K562 (cell line): ENCODE data around the gene TMEM63A.

Experiments
- FOXJ3 ChIP-seq: sonication (generic); formaldehyde crosslinking; IDR thresholded peaks from 2 replicates; pipeline ENCODE4 v1.4.0; 2020; ENCODE audit warnings: mild to moderate bottlenecking, missing genetic modification reagents
- KDM1A ChIP-seq, 2 experiments: fragments of 450-650 bp; IDR thresholded peaks; 2 replicates each; pipeline ENCODE4 v1.6.1; 2016; ENCODE audit warnings: mild to moderate bottlenecking in 2 of 2
- KLF6 ChIP-seq: fragments of 250-450 bp; sonication (Bioruptor Pico); IDR thresholded peaks from 2 replicates; pipeline ENCODE4 v1.4.0; 2020; ENCODE audit warnings: mild to moderate bottlenecking, moderate library complexity, borderline replicate concordance
- NFRKB ChIP-seq: fragments of 450-650 bp; IDR thresholded peaks from 2 replicates; pipeline ENCODE4 v1.6.1; 2016; ENCODE audit warnings: low read depth
- PML ChIP-seq: IDR thresholded peaks from 2 replicates; pipeline ENCODE4 v1.6.1; 2012; ENCODE audit warnings: low read length, inconsistent platforms
- RBM15 ChIP-seq: fragments of 200-400 bp; formaldehyde crosslinking; IDR thresholded peaks from 2 replicates; pipeline ENCODE4 v1.6.1; 2018; ENCODE audit warnings: mild to moderate bottlenecking, low read length, moderate library complexity; ENCODE audit not compliant: insufficient read depth
- RBM17 ChIP-seq: fragments of 200-400 bp; formaldehyde crosslinking; IDR thresholded peaks from 2 replicates; pipeline ENCODE4 v1.6.1; 2017; ENCODE audit warnings: low read depth, mild to moderate bottlenecking, low read length, borderline replicate concordance
- STAT5A ChIP-seq: IDR thresholded peaks from 2 replicates; pipeline ENCODE4 v1.6.1; 2012; ENCODE audit warnings: low read length, inconsistent platforms, borderline replicate concordance
- ZNF146 ChIP-seq: IDR thresholded peaks from one replicate; pipeline ENCODE4 v1.6.1; 2018; ENCODE audit warnings: missing compliant biosample characterization; ENCODE audit not compliant: unreplicated experiment
- ZNF175 ChIP-seq: fragments of 200-800 bp; sonication (Bioruptor generic); IDR thresholded peaks from 2 replicates; pipeline ENCODE4 v1.6.1; 2016; ENCODE audit warnings: low read depth, mild to moderate bottlenecking, missing genetic modification characterization, missing compliant biosample characterization
- ZNF699 ChIP-seq: fragments of 250-450 bp; sonication (Bioruptor Pico); IDR thresholded peaks from 2 replicates; pipeline ENCODE4 v1.8.0; 2021; ENCODE audit warnings: mild to moderate bottlenecking, moderate library complexity; ENCODE audit not compliant: insufficient replicate concordance
- TF ChIP-seq, protein P1 (sequence below), 2 experiments: fragments of 450-650 bp; IDR thresholded peaks; 2 replicates each; pipeline ENCODE4 v1.6.1; 2018; ENCODE audit warnings: mild to moderate bottlenecking in 2 of 2, low read depth in 1 of 2; ENCODE audit not compliant: partially characterized antibody in 2 of 2
- TF ChIP-seq, protein P2 (sequence below), 3 experiments: IDR thresholded peaks in 2 of 3; conservative IDR thresholded peaks in 1 of 3; 2 replicates each; pipeline ENCODE4 v1.5.1; 2011 to 2012; ENCODE audit warnings: low read length in 3 of 3, mild to moderate bottlenecking in 3 of 3, control low read depth in 2 of 3, improper control_type of control experiment in 1 of 3, inconsistent platforms in 1 of 3, low read depth in 1 of 3, mixed read lengths in 1 of 3, moderate library complexity in 1 of 3; ENCODE audit not compliant: insufficient read depth in 2 of 3

- TF ChIP-seq PML (no peak), KLF6 (CRISPR knock-in tag) (no peak), ZNF146 (CRISPR knock-in tag) (no peak), STAT5A (no peak), FOXJ3 (no peak), KDM1A (IDR thresholded peaks at IDR 0.05) (no peak), RBM17 (no peak), ZNF699 (CRISPR knock-in tag) (no peak), ZNF175 (CRISPR knock-in tag) (no peak), RBM15 (no peak), NFRKB (no peak)
- TF ChIP-seq, protein P1, sequence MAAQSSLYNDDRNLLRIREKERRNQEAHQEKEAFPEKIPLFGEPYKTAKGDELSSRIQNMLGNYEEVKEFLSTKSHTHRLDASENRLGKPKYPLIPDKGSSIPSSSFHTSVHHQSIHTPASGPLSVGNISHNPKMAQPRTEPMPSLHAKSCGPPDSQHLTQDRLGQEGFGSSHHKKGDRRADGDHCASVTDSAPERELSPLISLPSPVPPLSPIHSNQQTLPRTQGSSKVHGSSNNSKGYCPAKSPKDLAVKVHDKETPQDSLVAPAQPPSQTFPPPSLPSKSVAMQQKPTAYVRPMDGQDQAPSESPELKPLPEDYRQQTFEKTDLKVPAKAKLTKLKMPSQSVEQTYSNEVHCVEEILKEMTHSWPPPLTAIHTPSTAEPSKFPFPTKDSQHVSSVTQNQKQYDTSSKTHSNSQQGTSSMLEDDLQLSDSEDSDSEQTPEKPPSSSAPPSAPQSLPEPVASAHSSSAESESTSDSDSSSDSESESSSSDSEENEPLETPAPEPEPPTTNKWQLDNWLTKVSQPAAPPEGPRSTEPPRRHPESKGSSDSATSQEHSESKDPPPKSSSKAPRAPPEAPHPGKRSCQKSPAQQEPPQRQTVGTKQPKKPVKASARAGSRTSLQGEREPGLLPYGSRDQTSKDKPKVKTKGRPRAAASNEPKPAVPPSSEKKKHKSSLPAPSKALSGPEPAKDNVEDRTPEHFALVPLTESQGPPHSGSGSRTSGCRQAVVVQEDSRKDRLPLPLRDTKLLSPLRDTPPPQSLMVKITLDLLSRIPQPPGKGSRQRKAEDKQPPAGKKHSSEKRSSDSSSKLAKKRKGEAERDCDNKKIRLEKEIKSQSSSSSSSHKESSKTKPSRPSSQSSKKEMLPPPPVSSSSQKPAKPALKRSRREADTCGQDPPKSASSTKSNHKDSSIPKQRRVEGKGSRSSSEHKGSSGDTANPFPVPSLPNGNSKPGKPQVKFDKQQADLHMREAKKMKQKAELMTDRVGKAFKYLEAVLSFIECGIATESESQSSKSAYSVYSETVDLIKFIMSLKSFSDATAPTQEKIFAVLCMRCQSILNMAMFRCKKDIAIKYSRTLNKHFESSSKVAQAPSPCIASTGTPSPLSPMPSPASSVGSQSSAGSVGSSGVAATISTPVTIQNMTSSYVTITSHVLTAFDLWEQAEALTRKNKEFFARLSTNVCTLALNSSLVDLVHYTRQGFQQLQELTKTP (IDR thresholded peaks at IDR 0.05; ENCODE audit: low read depth in 1 of 2, partially characterized antibody in 2 of 2) = no peak
- TF ChIP-seq, protein P2, sequence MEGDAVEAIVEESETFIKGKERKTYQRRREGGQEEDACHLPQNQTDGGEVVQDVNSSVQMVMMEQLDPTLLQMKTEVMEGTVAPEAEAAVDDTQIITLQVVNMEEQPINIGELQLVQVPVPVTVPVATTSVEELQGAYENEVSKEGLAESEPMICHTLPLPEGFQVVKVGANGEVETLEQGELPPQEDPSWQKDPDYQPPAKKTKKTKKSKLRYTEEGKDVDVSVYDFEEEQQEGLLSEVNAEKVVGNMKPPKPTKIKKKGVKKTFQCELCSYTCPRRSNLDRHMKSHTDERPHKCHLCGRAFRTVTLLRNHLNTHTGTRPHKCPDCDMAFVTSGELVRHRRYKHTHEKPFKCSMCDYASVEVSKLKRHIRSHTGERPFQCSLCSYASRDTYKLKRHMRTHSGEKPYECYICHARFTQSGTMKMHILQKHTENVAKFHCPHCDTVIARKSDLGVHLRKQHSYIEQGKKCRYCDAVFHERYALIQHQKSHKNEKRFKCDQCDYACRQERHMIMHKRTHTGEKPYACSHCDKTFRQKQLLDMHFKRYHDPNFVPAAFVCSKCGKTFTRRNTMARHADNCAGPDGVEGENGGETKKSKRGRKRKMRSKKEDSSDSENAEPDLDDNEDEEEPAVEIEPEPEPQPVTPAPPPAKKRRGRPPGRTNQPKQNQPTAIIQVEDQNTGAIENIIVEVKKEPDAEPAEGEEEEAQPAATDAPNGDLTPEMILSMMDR (IDR thresholded peaks at IDR 0.05 in 2 of 3, conservative IDR thresholded peaks at IDR 0.05 in 1 of 3; ENCODE audit: insufficient read depth in 2 of 3, low read depth in 1 of 3, low read length in 3 of 3) = no peak
These were observed 74.0 kb downstream of the TMEM63A start for GRCh38 chr1:225808136-225808535.
